Small intestine (tissue), 7 donors: ENCODE data around the gene TMEM179. TPM values are rescaled to one million over a fixed set of nuclear protein-coding genes. Genes with fewer than 3 reads are reported as not detected.
"Not testable (repeated sequence)": the region's sequence is repeated elsewhere in the genome, so short reads cannot be mapped to it uniquely, and the experiment has no call there.

Experiments used
- DNase-seq, 2 donors: peaks; one replicate each; pipeline versions ENCODE4 v3.0.0 to v3.0.0-alpha.2; 2013
- FAIRE-seq: peaks from 2 replicates; lab custom pipeline; 2012; peaks lifted over from hg19 to GRCh38; lab: Jason Lieb, UNC
- H3K27ac ChIP-seq, 3 donors: one replicate each; pipeline ENCODE4 v1.5.1; 2013; ENCODE audit warnings: low read length in 2 of 3, mild to moderate bottlenecking in 2 of 3, control low read depth in 1 of 3, inconsistent platforms in 1 of 3, low read depth in 1 of 3, moderate library complexity in 1 of 3
- H3K27me3 ChIP-seq, 3 donors: one replicate each; pipeline ENCODE4 v1.6.1; 2013; ENCODE audit warnings: low read length in 3 of 3, inconsistent platforms in 1 of 3; ENCODE audit not compliant: control insufficient read depth in 3 of 3, insufficient read depth in 3 of 3
- H3K36me3 ChIP-seq, 3 donors: one replicate each; pipeline ENCODE4 v1.6.1; 2013; ENCODE audit warnings: low read length in 3 of 3, inconsistent platforms in 1 of 3, low read depth in 1 of 3, mild to moderate bottlenecking in 1 of 3, moderate library complexity in 1 of 3; ENCODE audit not compliant: control insufficient read depth in 3 of 3, insufficient read depth in 2 of 3
- H3K4me1 ChIP-seq, 3 donors: one replicate each; pipeline ENCODE4 v1.6.1; 2013; ENCODE audit warnings: low read length in 2 of 3, inconsistent platforms in 1 of 3, low read depth in 1 of 3, mild to moderate bottlenecking in 1 of 3, moderate library complexity in 1 of 3; ENCODE audit not compliant: control insufficient read depth in 3 of 3, insufficient read depth in 2 of 3
- H3K4me3 ChIP-seq, 3 donors: one replicate each; pipeline ENCODE4 v1.5.1; 2013; ENCODE audit warnings: low read length in 3 of 3, control low read depth in 1 of 3, inconsistent platforms in 1 of 3, low read depth in 1 of 3, mild to moderate bottlenecking in 1 of 3, moderate library complexity in 1 of 3
- H3K9me3 ChIP-seq, 2 donors: one replicate each; pipeline ENCODE4 v1.6.1; 2013; ENCODE audit warnings: low read depth in 1 of 2, low read length in 1 of 2; ENCODE audit not compliant: control insufficient read depth in 2 of 2, insufficient read depth in 1 of 2
- WGBS, 3 donors: extraction: QIAGEN DNeasy Blood & Tissue Kit; methylation state at CpG; one replicate each; pipeline ENCODE4 v1.1.7; 2013; 5-methylcytosine and 5-hydroxymethylcytosine counted together
- polyA plus RNA-seq, 4 donors: library from polyadenylated mRNA; stranded (reverse) in 3 of 4; unstranded in 1 of 4; fragments of 200-250 nt in 3 of 4; fragments of 120-200 nt in 1 of 4; gene quantifications; one replicate each; pipeline versions ENCODE4 v1.2.1 to v1.2.3, GENCODE V29; 2013
- donor health status: healthy with polysubstance abuse.
- donor health status: control.
- donor health status: control.
- donor health status: Bipolar disorder and iron deficiency.
- donor health status: healthy.

Gene TMEM179
- polyA plus RNA-seq, 4 donors, result 3.0 to 11.2 TPM; not detected in 2

GRCh38 chr14:104640681-104641080, 36.1 kb upstream of the TMEM179 start:
- no peak for DNase-seq
- H3K9me3 ChIP-seq, result peaks cover 0 to 5% of the 10 kb centered on the region in 2 donors
- peaks cover 0 to 3% (median 0%) of the 10 kb centered on the region in 3 donors for H3K4me1 ChIP-seq
- no peak overlapping the region for H3K27ac ChIP-seq
- 60 to 80% (median 68%) methylated on average over 9 to 10 of the region's 10 CpGs for WGBS, 3 donors
- peaks cover 0 to 11% (median 4%) of the 10 kb centered on the region in 3 donors for H3K27me3 ChIP-seq
- H3K36me3 ChIP-seq, result no peaks in the 10 kb centered on the region
- no peak for FAIRE-seq
- no peak overlapping the region for H3K4me3 ChIP-seq

- DNase-seq (peak; percentile 67 to 80), FAIRE-seq (no peak)
- H3K27me3 ChIP-seq, result peaks cover 0 to 11% (median 4%) of the 10 kb centered on the region in 3 donors
- H3K4me3 ChIP-seq, result no peak overlapping the region
- no peaks in the 10 kb centered on the region for H3K36me3 ChIP-seq
- no peak overlapping the region for H3K27ac ChIP-seq
- H3K4me1 ChIP-seq, result peaks cover 0 to 3% (median 0%) of the 10 kb centered on the region in 3 donors
- whole genome bisulfite sequencing, 3 donors, result 6 to 8% (median 7%) methylated on average over 20 to 24 of the region's 24 CpGs
- no peaks in the 10 kb centered on the region for H3K9me3 ChIP-seq
These were observed 35.4 kb upstream of the TMEM179 start for GRCh38 chr14:104639885-104640548.

GRCh38 chr14:104639471-104639870, 34.9 kb upstream of the TMEM179 start:
- DNase-seq (no peak), FAIRE-seq (no peak)
- Histone ChIP-seq H3K4me1 (peaks cover 0 to 3% (median 0%) of the 10 kb centered on the region in 3 donors), H3K27me3 (peaks cover 4 to 10% (median 4%) of the 10 kb centered on the region in 3 donors), H3K27ac (no peak overlapping the region), H3K4me3 (no peak overlapping the region), H3K9me3 (no peaks in the 10 kb centered on the region), H3K36me3 (no peaks in the 10 kb centered on the region)
- 33 to 47% (median 37%) methylated on average over 5 of the region's 5 CpGs for WGBS, 3 donors

- H3K4me3 ChIP-seq, result no peak overlapping the region
- 57 to 79% (median 62%) methylated on average over 12 to 13 of the region's 13 CpGs for WGBS, 3 donors
- H3K27ac ChIP-seq, result no peak overlapping the region
- DNase-seq (no peak), FAIRE-seq (no peak)
- no peaks in the 10 kb centered on the region for H3K36me3 ChIP-seq
- no peaks in the 10 kb centered on the region for H3K9me3 ChIP-seq
- peaks cover 0 to 3% (median 0%) of the 10 kb centered on the region in 3 donors for H3K4me1 ChIP-seq
- peaks cover 4 to 8% (median 4%) of the 10 kb centered on the region in 3 donors for H3K27me3 ChIP-seq
These were observed 34.4 kb upstream of the TMEM179 start for GRCh38 chr14:104638927-104639450.

- H3K4me1 ChIP-seq, result peaks cover 0 to 3% (median 0%) of the 10 kb centered on the region in 3 donors
- WGBS, 3 donors, result 5 to 37% (median 18%) methylated on average over 12 of the region's 12 CpGs
- no peak overlapping the region for H3K4me3 ChIP-seq
- H3K36me3 ChIP-seq, result no peaks in the 10 kb centered on the region
- H3K27ac ChIP-seq, result no peak overlapping the region
- DNase-seq, result no peak
- no peak for FAIRE-seq
- no peaks in the 10 kb centered on the region for H3K9me3 ChIP-seq
- peaks cover 4 to 8% (median 4%) of the 10 kb centered on the region in 3 donors for H3K27me3 ChIP-seq
These were observed 33.6 kb upstream of the TMEM179 start for GRCh38 chr14:104638190-104638589.

GRCh38 chr14:104637546-104638003, 33.0 kb upstream of the TMEM179 start:
- no peak for DNase-seq
- H3K9me3 ChIP-seq, result no peaks in the 10 kb centered on the region
- peaks cover 4 to 11% (median 4%) of the 10 kb centered on the region in 3 donors for H3K27me3 ChIP-seq
- WGBS, 3 donors, result 41 to 75% (median 50%) methylated on average over 5 of the region's 5 CpGs
- H3K4me3 ChIP-seq, result no peak overlapping the region
- H3K4me1 ChIP-seq, result peaks cover 0 to 3% (median 0%) of the 10 kb centered on the region in 3 donors
- no peak for FAIRE-seq
- no peak overlapping the region for H3K27ac ChIP-seq
- no peaks in the 10 kb centered on the region for H3K36me3 ChIP-seq

- WGBS, 3 donors, result 78 to 90% (median 79%) methylated on average over 29 to 39 of the region's 39 CpGs
- not testable (repeated sequence) for H3K27ac ChIP-seq, DNase-seq, H3K36me3 ChIP-seq, H3K4me3 ChIP-seq, H3K4me1 ChIP-seq, H3K9me3 ChIP-seq, FAIRE-seq
- peaks cover 4 to 11% (median 4%) of the 10 kb centered on the region in 3 donors for H3K27me3 ChIP-seq
These were observed 32.4 kb upstream of the TMEM179 start for GRCh38 chr14:104636846-104637545.

GRCh38 chr14:104636131-104636530, 31.6 kb upstream of the TMEM179 start:
- H3K36me3 ChIP-seq, result no peaks in the 10 kb centered on the region
- DNase-seq, result no peak
- no peak overlapping the region for H3K4me3 ChIP-seq
- H3K27ac ChIP-seq, result no peak overlapping the region
- H3K27me3 ChIP-seq, result peaks cover 4 to 11% (median 4%) of the 10 kb centered on the region in 3 donors
- H3K9me3 ChIP-seq, result no peaks in the 10 kb centered on the region
- WGBS, 3 donors, result 73 to 88% (median 81%) methylated on average over 8 to 11 of the region's 11 CpGs
- peaks cover 0 to 3% (median 0%) of the 10 kb centered on the region in 3 donors for H3K4me1 ChIP-seq
- FAIRE-seq, result no peak
